WI38 (cell line): Measurements from ENCODE around the gene CACNA2D3.

Experiments used
- H3K4me3 ChIP-seq: 2 replicates; pipeline ENCODE4 v1.5.1; 2011; ENCODE audit warnings: low read depth, mild to moderate bottlenecking, control low read depth, low read length
- TF ChIP-seq, protein P1 (sequence below): IDR thresholded peaks from 2 replicates; pipeline ENCODE4 v1.5.1; 2012; ENCODE audit warnings: low read depth, mild to moderate bottlenecking, control low read depth, low read length

CACNA2D3 gene

DNA sequence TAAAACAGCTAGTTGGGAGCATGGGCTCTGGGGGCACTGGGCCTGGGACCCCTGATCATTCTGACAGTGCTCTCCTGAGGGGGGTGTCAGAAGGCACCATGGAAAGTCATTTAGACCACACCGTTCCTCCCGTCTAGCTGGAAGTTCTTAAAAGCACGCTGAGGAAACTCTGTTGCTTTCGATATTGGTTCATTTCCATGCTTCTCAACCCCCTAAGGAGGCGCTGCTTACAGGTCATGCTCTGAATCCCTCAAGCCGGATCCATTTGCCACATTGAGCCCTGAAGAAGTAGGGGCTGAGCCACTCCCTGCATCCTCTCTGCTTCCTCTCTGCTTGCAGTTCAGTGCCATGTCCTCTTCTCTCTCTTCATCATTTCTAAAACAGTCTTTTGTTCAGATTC is 187.2 kb downstream of the CACNA2D3 start:
- TF ChIP-seq, protein P1, sequence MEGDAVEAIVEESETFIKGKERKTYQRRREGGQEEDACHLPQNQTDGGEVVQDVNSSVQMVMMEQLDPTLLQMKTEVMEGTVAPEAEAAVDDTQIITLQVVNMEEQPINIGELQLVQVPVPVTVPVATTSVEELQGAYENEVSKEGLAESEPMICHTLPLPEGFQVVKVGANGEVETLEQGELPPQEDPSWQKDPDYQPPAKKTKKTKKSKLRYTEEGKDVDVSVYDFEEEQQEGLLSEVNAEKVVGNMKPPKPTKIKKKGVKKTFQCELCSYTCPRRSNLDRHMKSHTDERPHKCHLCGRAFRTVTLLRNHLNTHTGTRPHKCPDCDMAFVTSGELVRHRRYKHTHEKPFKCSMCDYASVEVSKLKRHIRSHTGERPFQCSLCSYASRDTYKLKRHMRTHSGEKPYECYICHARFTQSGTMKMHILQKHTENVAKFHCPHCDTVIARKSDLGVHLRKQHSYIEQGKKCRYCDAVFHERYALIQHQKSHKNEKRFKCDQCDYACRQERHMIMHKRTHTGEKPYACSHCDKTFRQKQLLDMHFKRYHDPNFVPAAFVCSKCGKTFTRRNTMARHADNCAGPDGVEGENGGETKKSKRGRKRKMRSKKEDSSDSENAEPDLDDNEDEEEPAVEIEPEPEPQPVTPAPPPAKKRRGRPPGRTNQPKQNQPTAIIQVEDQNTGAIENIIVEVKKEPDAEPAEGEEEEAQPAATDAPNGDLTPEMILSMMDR = no peak
- no peak overlapping the region for H3K4me3 ChIP-seq

DNA sequence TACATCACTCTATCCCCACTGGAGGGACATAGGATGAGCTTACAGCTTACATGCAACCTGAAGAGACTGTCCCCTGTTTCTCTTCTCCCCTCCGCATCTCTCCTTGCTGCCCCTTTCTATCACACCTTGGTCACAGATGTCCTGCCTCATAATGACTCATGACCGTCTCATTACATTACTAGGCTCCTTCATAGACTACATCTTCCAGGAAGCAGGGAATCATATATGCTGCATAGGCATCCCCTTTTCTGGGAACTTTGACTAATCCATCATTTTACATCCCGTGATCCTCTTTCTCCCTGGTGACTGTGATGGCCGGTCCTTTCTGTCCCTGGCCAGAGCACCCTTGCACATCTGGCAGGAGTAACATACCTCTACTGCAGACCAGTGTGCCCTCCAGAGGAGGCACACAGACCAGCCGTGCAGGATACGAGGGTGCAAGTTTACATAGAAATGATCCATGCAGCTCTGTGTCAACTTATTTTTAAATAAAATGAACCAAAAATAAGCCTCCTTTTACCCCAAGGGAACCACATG is 188.9 kb downstream of the CACNA2D3 start:
- no peak overlapping the region for H3K4me3 ChIP-seq
- TF ChIP-seq, protein P1 = no peak

DNA sequence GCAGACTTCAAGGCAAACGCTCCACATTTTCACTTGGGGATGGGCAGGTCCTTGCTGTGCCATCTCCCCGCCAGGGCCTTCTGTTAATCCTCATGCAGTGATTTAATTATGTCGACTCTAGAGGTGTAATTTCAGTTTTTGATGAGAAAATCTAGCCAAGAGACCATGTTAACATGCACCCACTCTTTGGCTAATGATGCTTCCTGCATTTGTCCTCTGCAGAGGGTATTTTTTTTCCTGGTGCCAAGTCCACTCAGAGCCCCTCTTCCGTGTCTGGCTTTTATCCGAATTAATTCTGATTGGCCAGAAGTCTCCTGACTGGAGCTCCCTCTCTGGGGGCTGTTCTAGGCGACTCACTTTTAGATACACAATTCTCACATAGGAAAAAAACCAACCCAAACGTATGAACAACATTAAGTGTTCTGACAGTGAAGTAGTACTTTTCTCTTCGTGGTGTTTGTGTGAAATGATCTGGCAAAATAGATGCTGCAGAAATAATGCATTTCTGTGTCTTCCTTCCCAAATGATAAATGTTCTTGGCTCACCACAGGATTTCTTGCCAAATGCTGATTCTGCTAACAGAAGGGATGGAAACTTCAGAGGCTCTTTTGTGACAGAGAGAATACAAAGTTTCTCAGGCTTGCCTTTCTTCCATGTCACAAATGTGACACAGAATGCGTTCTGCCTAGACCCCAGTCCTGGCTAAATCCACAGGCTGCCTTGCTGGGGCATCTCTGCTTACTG is 190.0 kb downstream of the CACNA2D3 start:
- TF ChIP-seq, protein P1 = no peak
- no peak overlapping the region for H3K4me3 ChIP-seq

DNA sequence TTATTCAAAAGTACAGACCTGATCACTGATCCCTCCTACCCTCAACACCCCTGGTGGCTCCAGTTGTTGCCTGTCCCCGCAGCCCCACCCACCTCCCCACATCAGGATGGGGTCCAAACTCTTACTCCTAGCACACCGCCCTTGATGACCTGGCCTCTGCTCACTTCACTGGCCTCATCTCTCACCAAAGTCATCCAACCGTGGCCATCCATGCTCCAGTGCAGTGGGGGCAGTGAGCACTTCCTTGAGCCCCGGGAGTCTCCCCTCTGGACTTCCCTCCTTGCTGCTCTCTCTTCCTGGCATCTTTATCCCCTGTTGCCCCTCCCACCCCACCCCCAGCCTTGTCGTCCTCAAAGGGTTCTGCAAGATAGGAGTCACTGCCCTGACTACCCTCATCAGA is 191.1 kb downstream of the CACNA2D3 start:
- TF ChIP-seq, protein P1 = no peak
- H3K4me3 ChIP-seq = no peak overlapping the region

- no peak overlapping the region for H3K4me3 ChIP-seq
- TF ChIP-seq, protein P1 = no peak
Observed at GRCh38 chr3:54321520-54321919, 199.2 kb downstream of the CACNA2D3 start.

DNA sequence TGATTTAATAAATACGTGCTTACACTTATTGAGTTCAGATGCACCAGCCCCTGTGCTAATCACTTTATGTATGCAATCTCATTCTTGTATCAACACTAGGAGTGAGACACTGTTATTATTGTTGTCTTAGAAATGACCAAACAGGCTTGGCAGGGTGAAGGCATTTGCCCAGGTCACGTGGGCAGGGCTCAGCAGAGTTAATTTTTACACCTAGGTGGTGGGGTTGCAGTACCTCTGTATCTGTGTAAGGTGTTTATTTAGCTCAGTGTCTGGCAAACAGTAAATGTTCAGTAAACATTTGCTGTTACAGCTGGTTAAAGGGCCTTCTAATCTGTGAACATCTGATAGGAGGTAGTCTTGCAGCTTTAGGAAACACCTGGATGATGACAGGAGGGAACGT is 200.0 kb downstream of the CACNA2D3 start:
- TF ChIP-seq, protein P1 = no peak
- no peak overlapping the region for H3K4me3 ChIP-seq

DNA sequence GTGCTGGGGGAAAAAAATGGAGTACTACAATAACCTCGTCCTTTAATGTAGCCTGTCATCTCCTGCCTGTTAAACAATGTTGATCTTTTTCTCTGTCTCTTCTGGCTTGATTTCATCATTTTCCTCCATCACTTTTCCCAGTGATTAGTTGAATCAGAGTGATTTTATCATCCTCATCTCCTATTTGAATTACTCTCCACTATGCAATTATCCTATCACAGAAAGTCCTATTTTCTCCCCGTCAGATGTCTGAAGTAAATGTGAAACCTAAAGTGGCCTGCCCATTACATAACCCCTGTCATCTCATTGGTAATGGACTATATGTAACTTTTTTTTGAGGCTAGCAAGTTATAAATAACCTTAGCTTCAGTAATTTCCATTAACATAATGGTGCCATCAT is 201.8 kb downstream of the CACNA2D3 start:
- no peak overlapping the region for H3K4me3 ChIP-seq
- TF ChIP-seq, protein P1 = no peak
